ENCODE measurements around the gene CDK14. TPM values are rescaled to one million over a fixed set of nuclear protein-coding genes. Genes with fewer than 3 reads are reported as not detected.

CDK14 gene
- total and polyA plus RNA-seq, 2 of the 8 experiments (the other 6 are each of a cell fraction or from before 2014, with no cell fraction given) = 5.5 to 47.3 TPM

DNA sequence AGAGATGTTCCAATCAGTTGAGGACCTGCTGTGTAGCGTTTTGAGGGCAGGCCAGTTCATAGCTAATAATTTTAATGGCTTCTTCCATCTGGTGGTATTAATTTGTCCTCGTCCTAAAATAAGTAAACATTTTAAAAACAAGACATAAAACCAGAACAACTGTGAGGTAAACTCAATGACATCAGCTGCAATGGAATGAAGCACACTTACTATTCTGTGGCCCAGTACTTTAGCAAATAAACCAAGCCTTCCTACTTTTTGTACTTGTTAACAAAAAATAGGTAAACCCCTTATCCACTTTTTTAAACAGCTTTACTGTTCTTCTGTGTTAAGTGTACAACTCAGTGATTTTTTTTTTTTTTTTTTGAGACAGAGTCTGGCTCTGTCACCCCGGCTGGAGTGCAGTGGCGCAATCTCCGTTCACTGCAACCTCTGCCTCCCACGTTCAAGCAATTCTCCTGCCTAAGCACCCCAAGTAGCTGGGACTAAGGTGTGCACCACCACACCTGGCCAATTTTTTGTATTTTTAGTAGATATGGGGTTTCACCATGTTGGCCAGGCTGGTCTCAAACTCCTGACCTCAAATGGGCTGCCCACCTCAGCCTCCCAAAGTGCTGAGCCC lies 639.2 kb downstream of the CDK14 start (continued):
- TF ChIP-seq TAF7 (optimal IDR thresholded peaks at IDR 0.05; ENCODE audit: borderline replicate concordance, low read depth, low read length) (no peak), SP1 (IDR thresholded peaks at IDR 0.05; ENCODE audit: low read depth, low read length) (no peak), EP300 (IDR thresholded peaks at IDR 0.05; ENCODE audit: borderline replicate concordance in 1 of 2, low read depth in 2 of 2, low read length in 2 of 2) (no peak), BRCA1 (IDR thresholded peaks at IDR 0.05; ENCODE audit: low read depth, low read length) (no peak)
